AG04449 (cell line): ENCODE results near the gene GSK3B.
A peak's percentile ranks its signal among the peaks of the same experiment; 100 is the strongest.

Source experiments
- CTCF ChIA-PET: fragments of 350-600 bp; formaldehyde crosslinking; extraction: SDS; loops from one replicate; lab custom pipeline; 2021; ENCODE audit warnings: antibody characterized with exemption; lab: Yijun Ruan, JAX
- POLR2A ChIA-PET: fragments of 400-600, 350-600 bp; formaldehyde crosslinking; extraction: SDS; loops from one replicate; lab custom pipeline; 2020; ENCODE audit warnings: antibody characterized with exemption, inconsistent platforms; lab: Yijun Ruan, JAX
- DNase-seq: peaks from one replicate; pipeline ENCODE4 v3.0.0-alpha.2; 2010; ENCODE audit warnings: low read depth, low spot score
- H3K4me3 ChIP-seq: 2 replicates; pipeline ENCODE4 v1.5.1; 2011; ENCODE audit warnings: low read depth, mild to moderate bottlenecking, control low read depth, low read length
- TF ChIP-seq, protein P1 (sequence below): IDR thresholded peaks from one replicate; pipeline ENCODE4 v1.5.1; 2011; ENCODE audit warnings: mild to moderate bottlenecking, moderate library complexity, low read length, control low read depth, inconsistent platforms; ENCODE audit not compliant: insufficient read depth; ENCODE audit errors: missing control alignments

The GSK3B gene

GRCh38 chr3:119831941-119832371, 262.3 kb downstream of the GSK3B start:
- H3K4me3 ChIP-seq: no peak overlapping the region
- CTCF ChIA-PET: interaction anchor here (0.7 to 2.5 kb wide), 7 partner anchors 9 to 577 kb away, joined by 3 to 9 read pairs (median 3); no protein-coding TSS in a partner anchor
- DNase-seq: peak; percentile 65
- POLR2A ChIA-PET: no interaction called here
- TF ChIP-seq, protein P1, sequence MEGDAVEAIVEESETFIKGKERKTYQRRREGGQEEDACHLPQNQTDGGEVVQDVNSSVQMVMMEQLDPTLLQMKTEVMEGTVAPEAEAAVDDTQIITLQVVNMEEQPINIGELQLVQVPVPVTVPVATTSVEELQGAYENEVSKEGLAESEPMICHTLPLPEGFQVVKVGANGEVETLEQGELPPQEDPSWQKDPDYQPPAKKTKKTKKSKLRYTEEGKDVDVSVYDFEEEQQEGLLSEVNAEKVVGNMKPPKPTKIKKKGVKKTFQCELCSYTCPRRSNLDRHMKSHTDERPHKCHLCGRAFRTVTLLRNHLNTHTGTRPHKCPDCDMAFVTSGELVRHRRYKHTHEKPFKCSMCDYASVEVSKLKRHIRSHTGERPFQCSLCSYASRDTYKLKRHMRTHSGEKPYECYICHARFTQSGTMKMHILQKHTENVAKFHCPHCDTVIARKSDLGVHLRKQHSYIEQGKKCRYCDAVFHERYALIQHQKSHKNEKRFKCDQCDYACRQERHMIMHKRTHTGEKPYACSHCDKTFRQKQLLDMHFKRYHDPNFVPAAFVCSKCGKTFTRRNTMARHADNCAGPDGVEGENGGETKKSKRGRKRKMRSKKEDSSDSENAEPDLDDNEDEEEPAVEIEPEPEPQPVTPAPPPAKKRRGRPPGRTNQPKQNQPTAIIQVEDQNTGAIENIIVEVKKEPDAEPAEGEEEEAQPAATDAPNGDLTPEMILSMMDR: no peak

- TF ChIP-seq, protein P1: peak; percentile 9
- H3K4me3 ChIP-seq: no peak overlapping the region
- CTCF ChIA-PET: interaction anchor here (0.9 to 2.5 kb wide), 6 partner anchors 10 to 578 kb away, joined by 3 to 11 read pairs (median 4); no protein-coding TSS in a partner anchor
- DNase-seq: no peak
- POLR2A ChIA-PET: interaction anchor here (0.7 kb wide), 1 partner anchor 103 kb away, joined by 3 read pairs; no protein-coding TSS in a partner anchor
Measured at GRCh38 chr3:119831022-119831421, 263.2 kb downstream of the GSK3B start.

DNA sequence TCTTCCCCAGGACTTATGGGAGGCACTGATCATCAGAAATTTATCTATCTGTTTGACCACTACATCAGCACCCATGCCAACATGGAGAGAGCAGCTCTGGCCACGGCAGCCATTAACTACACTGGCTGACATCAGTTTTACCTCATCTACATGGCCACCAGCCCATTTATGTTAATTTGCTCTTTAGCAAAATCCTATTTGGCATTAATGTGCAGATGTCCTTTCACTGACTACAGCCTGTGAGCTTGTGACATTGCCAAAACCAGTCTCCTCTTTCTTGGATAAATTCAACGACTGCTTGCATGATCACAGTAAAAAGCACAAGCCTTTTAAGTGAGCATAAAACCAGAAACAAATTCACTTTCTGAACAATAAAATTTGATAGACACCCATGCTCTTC, 264.8 kb downstream of the GSK3B start:
- DNase-seq: no peak
- ChIA-PET CTCF (interaction anchor here (1.8 kb wide), 1 partner anchor 9 kb away, joined by 11 read pairs; no protein-coding TSS in a partner anchor), POLR2A (no interaction called here)
- H3K4me3 ChIP-seq: no peak overlapping the region
- TF ChIP-seq, protein P1: no peak

GRCh38 chr3:119826711-119827608, 267.3 kb downstream of the GSK3B start:
- ChIA-PET POLR2A (no interaction called here), CTCF (no interaction called here)
- DNase-seq: no peak
- H3K4me3 ChIP-seq: no peak overlapping the region
- TF ChIP-seq, protein P1: no peak

- CTCF ChIA-PET: no interaction called here
- POLR2A ChIA-PET: no interaction called here
- no peak for DNase-seq
- H3K4me3 ChIP-seq: no peak overlapping the region
- TF ChIP-seq, protein P1: no peak
Measured at GRCh38 chr3:119825820-119826219, 268.4 kb downstream of the GSK3B start.

- ChIA-PET POLR2A (no interaction called here), CTCF (interaction anchor here (0.9 to 3.2 kb wide), 4 partner anchors 8 to 597 kb away, joined by 3 to 14 read pairs (median 8); no protein-coding TSS in a partner anchor)
- DNase-seq: no peak
- no peak overlapping the region for H3K4me3 ChIP-seq
- TF ChIP-seq, protein P1: no peak
Measured at GRCh38 chr3:119819806-119820205, 274.4 kb downstream of the GSK3B start.
